ENCODE measurements around the gene ITPRIP. TPM values are rescaled to one million over a fixed set of nuclear protein-coding genes. Genes with fewer than 3 reads are reported as not detected.

Gene ITPRIP
- total RNA-seq, 1 experiment from 2014 or later: 22.5 TPM

DNA sequence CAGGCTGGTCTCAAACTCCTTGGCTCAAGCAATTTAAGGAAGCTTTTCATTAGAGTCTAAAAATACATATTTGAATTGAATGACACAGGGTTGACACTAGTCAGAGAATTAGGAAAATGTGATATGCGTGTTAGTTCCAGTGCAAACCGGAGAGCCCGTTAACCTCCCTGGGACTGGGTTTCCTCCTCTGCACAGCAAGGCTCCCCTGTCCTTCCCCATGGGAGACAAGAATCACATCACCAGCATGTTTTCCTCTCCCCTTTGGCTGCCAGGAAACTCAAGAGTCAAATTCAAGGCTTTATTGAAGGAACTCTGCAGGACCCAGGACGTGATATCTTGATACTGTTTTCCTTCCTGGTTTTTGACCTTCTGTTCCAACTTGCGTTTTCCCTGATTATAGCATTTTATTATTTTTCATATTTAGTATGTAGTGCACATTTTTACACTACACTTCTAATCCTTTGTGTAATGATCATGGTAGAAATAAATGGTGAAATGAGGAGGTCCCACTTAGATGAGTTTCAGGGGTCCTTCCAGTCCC lies 44.4 kb downstream of the ITPRIP start:
- Mint-ChIP-seq H3K36me3 (ENCODE audit: insufficient read depth in 1 of 3, low read depth in 3 of 3) (0 out of 7 replicates have a peak, but pooled peaks cover 0 to 2% (median 0%) of the 10 kb centered on the region in 3 experiments), H3K27me3 (ENCODE audit: low read depth) (peaks cover 8% of the 10 kb centered on the region), H3K27ac (no peak overlapping the region), H3K9me3 (no peaks in the 10 kb centered on the region), H3K4me1 (peaks cover 26 to 27% of the 10 kb centered on the region in 2 experiments), H3K4me3 (no peak overlapping the region)
- no peak for DNase-seq
- no peak overlapping the region for H3K27ac ChIP-seq (ENCODE audit: insufficient read length, low read depth, low read length)
- H3K27me3 ChIP-seq (ENCODE audit: insufficient read depth, low read length): no peaks in the 10 kb centered on the region
- H3K79me1 ChIP-seq (ENCODE audit: insufficient read depth, low read depth, low read length, poor library complexity, severe bottlenecking): no peaks in the 10 kb centered on the region
- TF ChIP-seq, protein P1, sequence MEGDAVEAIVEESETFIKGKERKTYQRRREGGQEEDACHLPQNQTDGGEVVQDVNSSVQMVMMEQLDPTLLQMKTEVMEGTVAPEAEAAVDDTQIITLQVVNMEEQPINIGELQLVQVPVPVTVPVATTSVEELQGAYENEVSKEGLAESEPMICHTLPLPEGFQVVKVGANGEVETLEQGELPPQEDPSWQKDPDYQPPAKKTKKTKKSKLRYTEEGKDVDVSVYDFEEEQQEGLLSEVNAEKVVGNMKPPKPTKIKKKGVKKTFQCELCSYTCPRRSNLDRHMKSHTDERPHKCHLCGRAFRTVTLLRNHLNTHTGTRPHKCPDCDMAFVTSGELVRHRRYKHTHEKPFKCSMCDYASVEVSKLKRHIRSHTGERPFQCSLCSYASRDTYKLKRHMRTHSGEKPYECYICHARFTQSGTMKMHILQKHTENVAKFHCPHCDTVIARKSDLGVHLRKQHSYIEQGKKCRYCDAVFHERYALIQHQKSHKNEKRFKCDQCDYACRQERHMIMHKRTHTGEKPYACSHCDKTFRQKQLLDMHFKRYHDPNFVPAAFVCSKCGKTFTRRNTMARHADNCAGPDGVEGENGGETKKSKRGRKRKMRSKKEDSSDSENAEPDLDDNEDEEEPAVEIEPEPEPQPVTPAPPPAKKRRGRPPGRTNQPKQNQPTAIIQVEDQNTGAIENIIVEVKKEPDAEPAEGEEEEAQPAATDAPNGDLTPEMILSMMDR (conservative IDR thresholded peaks at IDR 0.05): no peak
- no peak overlapping the region for H4K8ac ChIP-seq (replicated peaks; ENCODE audit: insufficient read length, low read depth, low read length)
- H3K23me2 ChIP-seq (ENCODE audit: insufficient read length, low read depth, low read length, poor library complexity, severe bottlenecking): no peaks in the 10 kb centered on the region
- no peak overlapping the region for H2BK12ac ChIP-seq (ENCODE audit: insufficient read length, low read depth, low read length)
- H3K18ac ChIP-seq (ENCODE audit: insufficient read length, low read depth, low read length): no peak overlapping the region
- no peak overlapping the region for H3K4ac ChIP-seq (ENCODE audit: low read depth, low read length)
- no peaks in the 10 kb centered on the region; the same call in 1 of the 2 replicates for H3K4me1 ChIP-seq (ENCODE audit: insufficient read depth, low read length)
- WGBS (ENCODE audit: extremely low coverage, insufficient read length, low lambda C conversion rate): no CpG with 5 or more reads among the region's 5 CpGs
- H2BK20ac ChIP-seq (ENCODE audit: low read depth, low read length, poor library complexity, severe bottlenecking): no peak overlapping the region
- no peak overlapping the region for H2BK120ac ChIP-seq (ENCODE audit: low read depth, low read length, poor library complexity, severe bottlenecking)
- H3K9ac ChIP-seq (ENCODE audit: extremely low read depth, insufficient read length, low read length): no peak overlapping the region
- H2AK5ac ChIP-seq (ENCODE audit: insufficient read length, low read length): no peak overlapping the region
- H3K79me2 ChIP-seq (ENCODE audit: insufficient read depth, low read length): no peaks in the 10 kb centered on the region
- H2AFZ ChIP-seq (ENCODE audit: low read length): no peak overlapping the region
- H4K20me1 ChIP-seq (ENCODE audit: control insufficient read depth, insufficient read depth, insufficient read length): no peaks in the 10 kb centered on the region
- no peak overlapping the region for H3T11ph ChIP-seq (ENCODE audit: low read length)
- no peak overlapping the region for H4K5ac ChIP-seq (ENCODE audit: insufficient read length, low read depth, low read length)
- H4K91ac ChIP-seq (ENCODE audit: insufficient read length, low read depth, low read length): no peak overlapping the region
- H3K23ac ChIP-seq (ENCODE audit: insufficient read length, low read depth, low read length): no peak overlapping the region
- H3K56ac ChIP-seq (ENCODE audit: insufficient read length, low read depth, low read length): no peak overlapping the region
- H3K14ac ChIP-seq (ENCODE audit: insufficient read depth, low read length): no peak overlapping the region
- no peak overlapping the region for H3K4me2 ChIP-seq (ENCODE audit: insufficient read depth, insufficient read length, low read length)
- no peaks in the 10 kb centered on the region for H3K9me3 ChIP-seq (ENCODE audit: control insufficient read depth, low read depth, low read length)
- H2BK5ac ChIP-seq (ENCODE audit: insufficient read length, low read length): no peak overlapping the region
- H2BK15ac ChIP-seq (ENCODE audit: low read depth, low read length): no peak overlapping the region
